A673 (cell line): ENCODE data around the gene ME3.

Experiments used
- CTCF ChIP-seq: fragments of 300-800, 200-600 bp; sonication (generic); conservative IDR thresholded peaks from 2 replicates; pipeline ENCODE4 v1.5.1; 2017; ENCODE audit warnings: low read depth, mild to moderate bottlenecking, antibody characterized with exemption, low read length, moderate library complexity, mixed read lengths
- EZH2 ChIP-seq: fragments of 200-600 bp; sonication (generic); IDR thresholded peaks from 2 replicates; pipeline ENCODE4 v1.6.1; 2017; ENCODE audit warnings: borderline replicate concordance, low read depth, mild to moderate bottlenecking, mixed read lengths, antibody characterized with exemption, low read length; ENCODE audit not compliant: poor library complexity, severe bottlenecking

GRCh38 chr11:86722006-86722405, 49.6 kb upstream of the ME3 start:
- TF ChIP-seq CTCF (no peak), EZH2 (no peak)
